Measurements from ENCODE around the gene PWWP2B. TPM values are rescaled to one million over a fixed set of nuclear protein-coding genes. Genes with fewer than 3 reads are reported as not detected.

Gene PWWP2B
- total and polyA plus RNA-seq, 2 of the 13 experiments (the other 11 are each of a cell fraction or from before 2014, with no cell fraction given): 2.3 to 4.7 TPM

DNA sequence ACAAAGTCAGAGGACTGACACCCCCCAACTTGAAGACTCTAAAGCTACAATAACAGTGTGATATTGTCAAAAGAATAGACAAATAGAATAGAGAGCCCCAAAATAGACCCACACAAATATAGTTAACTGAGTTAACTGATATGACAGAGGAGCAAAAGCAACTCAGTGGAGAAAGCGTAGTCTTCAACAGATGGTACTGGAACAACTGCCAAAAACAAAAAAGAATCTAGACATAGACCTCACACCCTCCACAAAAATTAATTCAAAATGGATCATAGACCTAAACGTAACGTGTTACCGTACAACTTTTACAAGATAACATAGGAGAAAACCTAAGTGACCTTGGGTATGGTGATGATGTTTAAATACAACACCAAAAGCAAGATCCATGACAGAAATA lies 28.6 kb upstream of the PWWP2B start:
- no peak overlapping the region for H3K4me3 ChIP-seq (replicated peaks in 1 of 3; ENCODE audit: insufficient read depth in 1 of 3, low read depth in 2 of 3, low read length in 3 of 3)
- FAIRE-seq (no peak), ATAC-seq (no peak), DNase-seq (ENCODE audit: low spot score) (no peak)
- peaks cover 9% of the 10 kb centered on the region for H3K4me1 ChIP-seq (ENCODE audit: insufficient read depth, low read length)
- no TSS peak for BruUV-seq (replicated peaks)
- H3K4me2 ChIP-seq (ENCODE audit: low read depth, low read length): no peak overlapping the region
- no peak overlapping the region for H3K27ac ChIP-seq (ENCODE audit: extremely low read length, insufficient read depth, low read length)
- in situ Hi-C loops (cut with HindIII; ENCODE audit: extremely low pct_ligation_motif_present, low pct_unique_long_range_greater_than_20kb): no loop called here
- no peak overlapping the region for H2AFZ ChIP-seq (ENCODE audit: low read length)
- no peak overlapping the region for H3K9ac ChIP-seq (ENCODE audit: insufficient read depth, low read depth, low read length)
- no peaks in the 10 kb centered on the region for H4K20me1 ChIP-seq (ENCODE audit: insufficient read depth, low read length)
- ChIA-PET POLR2A (no interaction called here), CTCF (ENCODE audit: low intra/inter-chr PET ratio, low total read pairs) (no interaction called here)
- intact Hi-C loops (cut with micrococcal nuclease; ENCODE audit: unreplicated experiment): no loop called here
- 79% methylated on average over 4 of the region's 4 CpGs for WGBS (ENCODE audit: low lambda C conversion rate)
- H3K27me3 ChIP-seq (ENCODE audit: control insufficient read depth in 1 of 2, insufficient read depth in 2 of 2, low read length in 2 of 2): no peaks in the 10 kb centered on the region
- H3K36me3 ChIP-seq (replicated peaks in 1 of 2; ENCODE audit: control insufficient read depth in 1 of 2, insufficient read depth in 2 of 2, low read length in 2 of 2): no peaks in the 10 kb centered on the region
- H3K79me2 ChIP-seq (ENCODE audit: insufficient read depth, low read length): no peaks in the 10 kb centered on the region
- H3K9me3 ChIP-seq (ENCODE audit: low read length): no peaks in the 10 kb centered on the region
- TF ChIP-seq TCF7 (IDR thresholded peaks at IDR 0.05; ENCODE audit: low read depth): no peak
- no peak for TF ChIP-seq ZFP90 (CRISPR knock-in tag; IDR thresholded peaks at IDR 0.05; ENCODE audit: borderline replicate concordance)
- TF ChIP-seq TCF7L2 (IDR thresholded peaks at IDR 0.05; ENCODE audit: low read depth, low read length): no peak
- TF ChIP-seq ATF6 (CRISPR knock-in tag; conservative IDR thresholded peaks at IDR 0.05): no peak
- no peak for TF ChIP-seq ZC3H13 (CRISPR knock-in tag; IDR thresholded peaks at IDR 0.05)
- no peak for TF ChIP-seq GMEB1 (CRISPR knock-in tag; IDR thresholded peaks at IDR 0.05; ENCODE audit: borderline replicate concordance)
- TF ChIP-seq ZNF761 (CRISPR knock-in tag; conservative IDR thresholded peaks at IDR 0.05): no peak
- no peak for TF ChIP-seq ZNF569 (CRISPR knock-in tag; IDR thresholded peaks at IDR 0.05; ENCODE audit: borderline replicate concordance)
